Activated CD8-positive, alpha-beta T cell treated with anti-CD3 and anti-CD28 coated beads, Interleukin-2, amount 10 ng/mL, durations not matched to agents 7 days and 5 days (primary cell): ENCODE data around the gene RAPGEF6. TPM values are rescaled to one million over a fixed set of nuclear protein-coding genes. Genes with fewer than 3 reads are reported as not detected.

Experiments used
- ATAC-seq: fragments of 150-1000 bp; cut with Tn5 transposase; one replicate; pipeline ENCODE4 v1.10.0; 2021; ENCODE audit warnings: moderate library complexity
- CTCF ChIA-PET: fragments of 350-600 bp; sonication (Branson Sonifier 250); formaldehyde crosslinking; loops from one replicate; lab custom pipeline; 2021; ENCODE audit warnings: antibody characterized with exemption; lab: Charles Lee
- POLR2A ChIA-PET: fragments of 350-600 bp; sonication (Branson Sonifier 250); formaldehyde crosslinking; loops from one replicate; lab custom pipeline; 2021; ENCODE audit warnings: antibody characterized with exemption; lab: Charles Lee
- DNase-seq: peaks from one replicate; pipeline ENCODE4 v3.0.0-alpha.2; 2020
- H3K27ac Mint-ChIP-seq: one replicate; pipeline ENCODE4 v1.8.0; 2021; ENCODE audit warnings: mild to moderate bottlenecking, mixed read lengths
- H3K27me3 Mint-ChIP-seq: one replicate; pipeline ENCODE4 v1.8.0; 2021; ENCODE audit warnings: low read depth, mixed read lengths
- H3K36me3 Mint-ChIP-seq: one replicate; pipeline ENCODE4 v1.8.0; 2021; ENCODE audit warnings: low read depth, mixed read lengths
- H3K4me1 Mint-ChIP-seq: one replicate; pipeline ENCODE4 v1.8.0; 2021; ENCODE audit warnings: low read depth, mixed read lengths
- H3K4me3 Mint-ChIP-seq: one replicate; pipeline ENCODE4 v1.8.0; 2021; ENCODE audit warnings: mild to moderate bottlenecking, mixed read lengths
- H3K9me3 Mint-ChIP-seq: one replicate; pipeline ENCODE4 v1.8.0; 2022; ENCODE audit warnings: mixed read lengths; ENCODE audit not compliant: insufficient read depth
- total RNA-seq, 2 experiments: library from RNA; stranded (reverse); gene quantifications; one replicate each; pipeline ENCODE4 v1.2.3, GENCODE V29; 2021

The RAPGEF6 gene
- total RNA-seq, 2 experiments from 2014 or later = 36.4 to 40.9 TPM

DNA sequence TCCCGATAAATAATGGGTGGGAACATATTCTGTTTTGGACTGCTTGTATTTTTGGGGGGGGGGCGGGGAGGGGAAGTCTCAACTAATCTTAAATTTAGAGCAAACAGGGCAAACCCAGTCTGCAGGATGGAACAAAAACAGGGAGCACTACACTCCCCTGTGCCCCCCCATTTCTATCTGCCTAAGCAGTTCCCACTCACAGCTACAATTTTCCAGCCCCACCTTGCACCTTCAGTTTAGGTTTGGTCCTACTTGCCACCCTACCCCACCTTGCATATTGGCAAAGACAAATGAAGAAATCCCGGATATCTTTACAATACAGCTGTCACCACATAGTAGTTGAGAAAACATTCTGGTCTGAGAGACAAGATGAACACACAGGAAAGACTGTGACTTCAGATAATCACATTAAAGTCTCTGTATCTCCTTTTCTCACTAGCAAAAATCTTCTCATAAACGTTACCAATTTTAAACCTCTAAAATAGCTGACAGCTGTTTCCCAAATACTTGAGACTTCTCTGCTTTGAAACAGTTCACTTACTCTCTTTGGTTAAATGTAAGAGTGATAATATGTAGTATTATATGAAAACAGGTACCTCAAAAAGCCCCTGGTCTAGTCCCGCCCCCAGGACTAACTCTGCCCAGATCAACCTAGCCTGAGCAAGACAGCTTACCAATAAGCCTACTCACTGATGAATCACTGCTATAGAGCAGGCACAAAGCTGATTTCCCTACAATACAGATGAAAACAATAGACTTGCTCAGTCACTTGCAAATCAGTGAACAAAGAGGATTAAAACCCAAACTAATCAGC lies 5.2 kb upstream of the RAPGEF6 start:
- DNase-seq = peak; percentile 26
- peak; percentile 37 for ATAC-seq
- Mint-ChIP-seq H3K9me3 (no peaks in the 10 kb centered on the region), H3K27ac (peak overlapping the region; percentile 31), H3K4me3 (no peak overlapping the region), H3K27me3 (no peaks in the 10 kb centered on the region), H3K36me3 (peaks cover 21% of the 10 kb centered on the region), H3K4me1 (peaks cover 29% of the 10 kb centered on the region)
- ChIA-PET CTCF (interaction anchor here (1.2 to 3.3 kb wide), 5 partner anchors 12 to 423 kb away, joined by 3 to 11 read pairs (median 4); no protein-coding TSS in a partner anchor), POLR2A (interaction anchor here (0.6 to 1.3 kb wide), 2 partner anchors 157 to 368 kb away, joined by 3 read pairs; partner anchors contain the start of gene FNIP1)

DNA sequence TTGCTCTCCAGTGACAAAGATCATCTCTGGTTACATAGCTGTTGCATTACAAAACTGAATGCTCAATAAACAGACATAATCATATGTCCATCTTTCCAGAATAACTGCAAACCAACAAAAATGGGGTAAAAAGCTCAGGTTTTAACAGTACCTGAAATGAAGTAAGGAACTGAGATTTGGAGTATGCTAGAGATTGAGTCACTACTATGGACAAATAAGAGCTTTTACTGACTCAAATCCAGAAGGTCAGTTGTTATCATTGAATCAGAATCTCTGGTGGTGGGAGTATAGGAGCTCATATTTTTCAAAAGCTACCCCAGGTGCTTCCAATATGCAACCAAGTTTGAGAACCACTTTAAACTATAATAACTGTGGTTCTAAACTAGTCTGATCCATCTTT lies 4.1 kb upstream of the RAPGEF6 start:
- ChIA-PET CTCF (interaction anchor here (1.0 to 3.3 kb wide), 2 partner anchors 49 to 172 kb away, joined by 4 to 11 read pairs; no protein-coding TSS in a partner anchor), POLR2A (no interaction called here)
- Mint-ChIP-seq H3K4me1 (peaks cover 30% of the 10 kb centered on the region), H3K27me3 (no peaks in the 10 kb centered on the region), H3K27ac (no peak overlapping the region), H3K36me3 (peaks cover 15% of the 10 kb centered on the region), H3K4me3 (no peak overlapping the region), H3K9me3 (no peaks in the 10 kb centered on the region)
- DNase-seq (no peak), ATAC-seq (no peak)

DNA sequence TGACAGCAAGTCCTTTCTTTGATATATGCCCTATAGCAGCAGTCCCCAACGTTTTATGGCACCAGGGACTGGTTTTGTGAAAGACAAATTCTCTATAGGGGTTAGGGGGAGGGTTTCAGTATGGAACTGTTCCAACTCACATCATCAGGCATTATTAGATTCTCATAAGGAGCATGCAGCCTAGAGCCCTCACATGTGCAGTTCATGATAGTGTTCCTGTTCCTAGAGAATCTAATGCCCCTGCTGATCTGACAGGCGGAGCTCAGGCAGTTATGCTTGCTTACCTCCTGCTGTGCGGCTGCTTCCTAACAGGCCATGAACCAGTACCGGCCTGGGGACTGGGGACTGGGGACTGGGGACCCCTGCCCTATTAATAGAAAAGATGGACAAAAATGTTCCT lies 2.7 kb upstream of the RAPGEF6 start:
- POLR2A ChIA-PET = no interaction called here
- H3K9me3 Mint-ChIP-seq = no peaks in the 10 kb centered on the region
- no peaks in the 10 kb centered on the region for H3K27me3 Mint-ChIP-seq
- peaks cover 15% of the 10 kb centered on the region for H3K36me3 Mint-ChIP-seq
- no peak for DNase-seq
- CTCF ChIA-PET = no interaction called here
- no peak overlapping the region for H3K4me3 Mint-ChIP-seq
- H3K4me1 Mint-ChIP-seq = peaks cover 35% of the 10 kb centered on the region
- ATAC-seq = no peak
- H3K27ac Mint-ChIP-seq = no peak overlapping the region

DNA sequence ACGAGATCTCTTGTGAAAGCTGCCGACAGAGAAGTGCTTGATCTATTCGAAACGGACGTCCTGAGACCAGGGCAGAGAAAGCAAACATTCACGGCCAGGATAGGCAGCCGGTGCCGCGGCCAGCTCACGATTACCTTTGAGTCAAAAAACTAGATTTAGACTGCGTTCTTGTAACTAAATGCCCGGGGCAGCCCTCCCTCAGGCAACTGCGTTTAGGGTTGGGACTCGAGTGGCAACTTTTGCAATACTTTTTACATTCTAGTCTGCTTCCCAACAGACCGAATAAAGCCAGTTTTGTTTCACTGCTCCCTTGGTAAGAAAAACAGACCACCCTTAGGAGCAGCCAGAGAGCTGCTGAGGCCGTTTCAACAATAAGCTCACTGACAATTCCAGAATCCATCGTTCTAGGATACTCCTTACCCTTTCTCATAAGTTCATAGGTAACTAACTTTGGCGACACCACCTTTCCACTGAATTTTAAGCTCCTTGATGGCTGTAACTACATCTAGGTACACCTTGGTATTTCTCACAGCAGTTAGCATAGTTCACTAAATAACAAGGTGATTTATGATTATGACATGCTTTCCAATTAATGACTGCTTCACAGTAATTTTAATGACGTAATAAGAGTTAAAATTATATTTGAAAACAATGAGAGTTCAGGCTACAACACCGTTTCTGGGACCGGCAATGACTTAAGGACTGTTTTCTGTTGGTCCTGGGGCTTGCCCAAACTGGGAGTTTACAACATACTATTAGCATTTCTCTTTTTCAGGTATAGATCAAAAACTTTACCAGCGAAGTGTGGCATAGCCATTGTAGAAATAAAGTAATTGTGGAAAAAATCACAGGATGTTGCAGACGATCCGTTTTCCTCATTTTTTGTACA lies 899 bp upstream of the RAPGEF6 start:
- ChIA-PET POLR2A (interaction anchor here (0.6 to 1.4 kb wide), 11 partner anchors 9 to 658 kb away, joined by 3 to 14 read pairs (median 3); partner anchors contain the start of genes FNIP1 and SLC22A4), CTCF (interaction anchor here (0.7 to 1.4 kb wide), 4 partner anchors 39 to 371 kb away, joined by 3 to 14 read pairs (median 3); no protein-coding TSS in a partner anchor)
- Mint-ChIP-seq H3K36me3 (peaks cover 8% of the 10 kb centered on the region), H3K4me3 (peak overlapping the region; percentile 87), H3K4me1 (peaks cover 35% of the 10 kb centered on the region), H3K9me3 (no peaks in the 10 kb centered on the region), H3K27me3 (no peaks in the 10 kb centered on the region), H3K27ac (peak overlapping the region; percentile 98)
- peak; percentile 33 for DNase-seq
- no peak for ATAC-seq

DNA sequence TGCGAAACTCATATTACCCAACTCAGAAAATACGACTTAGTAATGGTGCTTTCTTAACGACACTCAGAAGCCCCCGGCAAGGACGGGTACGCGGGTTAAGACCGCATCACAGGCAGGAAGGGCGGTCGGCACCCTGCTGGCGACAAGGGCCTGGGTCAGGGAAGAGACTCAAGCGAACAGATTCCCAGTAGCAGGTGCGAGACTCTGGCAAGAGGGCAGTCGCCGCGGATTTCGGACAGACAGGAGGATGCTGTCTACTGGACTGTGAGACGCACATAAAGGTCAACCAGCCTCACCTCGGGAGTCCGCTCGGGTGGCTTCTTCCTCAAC lies 398 bp downstream of the RAPGEF6 start:
- peak overlapping the region; percentile 87 for H3K4me3 Mint-ChIP-seq
- no peaks in the 10 kb centered on the region for H3K9me3 Mint-ChIP-seq
- H3K36me3 Mint-ChIP-seq = peaks cover 11% of the 10 kb centered on the region
- ChIA-PET CTCF (interaction anchor here (1.5 to 6.7 kb wide), 2 partner anchors 46 to 373 kb away, joined by 4 to 46 read pairs; no protein-coding TSS in a partner anchor), POLR2A (no interaction called here)
- peak overlapping the region; percentile 98 for H3K27ac Mint-ChIP-seq
- H3K4me1 Mint-ChIP-seq = peaks cover 28% of the 10 kb centered on the region
- peak; percentile 79 for DNase-seq
- peak; percentile 43 for ATAC-seq
- H3K27me3 Mint-ChIP-seq = no peaks in the 10 kb centered on the region

DNA sequence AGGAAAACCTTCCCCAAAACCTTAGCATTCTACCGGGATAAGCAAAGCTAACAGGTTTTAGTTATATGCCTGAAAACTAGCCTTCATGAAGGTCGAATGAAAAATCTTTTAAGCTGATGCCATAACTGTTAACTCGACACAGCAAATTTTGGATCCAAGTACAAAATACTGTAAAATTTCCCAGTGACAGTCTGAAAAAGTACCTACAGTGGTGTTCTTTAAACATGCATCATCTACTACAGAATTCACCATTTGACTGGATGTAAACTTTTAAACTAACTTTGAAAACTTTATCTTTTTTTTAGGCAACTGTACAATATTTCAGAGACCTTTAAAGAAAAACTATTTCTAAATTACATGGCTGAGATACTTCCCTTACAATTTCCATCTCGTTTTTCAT lies 791 bp downstream of the RAPGEF6 start:
- no peak for ATAC-seq
- no peaks in the 10 kb centered on the region for H3K9me3 Mint-ChIP-seq
- DNase-seq = no peak
- POLR2A ChIA-PET = no interaction called here
- peaks cover 11% of the 10 kb centered on the region for H3K36me3 Mint-ChIP-seq
- peaks cover 28% of the 10 kb centered on the region for H3K4me1 Mint-ChIP-seq
- H3K4me3 Mint-ChIP-seq = peak overlapping the region; percentile 87
- CTCF ChIA-PET = interaction anchor here (1.5 to 6.7 kb wide), 2 partner anchors 46 to 373 kb away, joined by 4 to 46 read pairs; no protein-coding TSS in a partner anchor
- peak overlapping the region; percentile 98 for H3K27ac Mint-ChIP-seq
- no peaks in the 10 kb centered on the region for H3K27me3 Mint-ChIP-seq

DNA sequence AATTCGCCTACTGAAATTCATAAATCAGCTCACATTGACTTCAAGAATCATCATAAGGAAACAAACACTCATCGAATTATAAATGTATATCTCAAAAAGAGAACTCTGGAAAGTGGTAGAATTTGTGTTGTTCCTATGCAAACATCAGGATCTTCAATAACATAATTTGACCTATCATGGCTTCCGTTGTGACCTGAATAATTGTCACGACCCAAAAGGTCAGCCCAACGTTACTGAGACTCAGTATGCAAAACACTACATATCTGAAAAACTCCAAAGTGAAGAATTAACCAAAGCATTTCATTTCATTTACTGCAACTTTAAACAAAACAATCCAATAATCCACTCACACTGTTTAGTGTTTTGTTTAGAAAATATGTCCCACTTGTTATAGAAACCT lies 1.2 kb downstream of the RAPGEF6 start:
- no peak for ATAC-seq
- Mint-ChIP-seq H3K36me3 (peaks cover 15% of the 10 kb centered on the region), H3K4me1 (peaks cover 30% of the 10 kb centered on the region), H3K27me3 (no peaks in the 10 kb centered on the region), H3K9me3 (no peaks in the 10 kb centered on the region), H3K4me3 (peak overlapping the region; percentile 87), H3K27ac (peak overlapping the region; percentile 98)
- POLR2A ChIA-PET = no interaction called here
- DNase-seq = no peak
- CTCF ChIA-PET = interaction anchor here (1.5 to 6.7 kb wide), 2 partner anchors 45 to 374 kb away, joined by 4 to 46 read pairs; no protein-coding TSS in a partner anchor

DNA sequence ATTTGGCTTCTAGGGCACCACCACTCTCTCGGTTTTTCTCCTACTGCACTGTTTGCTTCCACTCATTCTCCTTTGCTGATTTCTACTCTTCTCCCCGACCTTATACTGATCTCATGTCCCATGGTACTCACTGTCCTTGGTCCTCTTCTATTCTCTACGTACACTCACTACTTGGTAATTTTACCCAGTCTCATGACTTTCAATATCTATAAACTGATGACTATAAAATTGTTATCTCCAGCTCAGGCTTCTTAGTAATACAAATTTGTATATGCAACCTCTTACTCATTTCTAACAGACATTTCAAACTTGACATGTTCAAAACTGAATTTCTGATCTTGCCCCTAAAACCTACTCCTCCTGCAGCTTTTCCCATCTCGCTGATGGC lies 4.1 kb downstream of the RAPGEF6 start:
- Mint-ChIP-seq H3K4me3 (no peak overlapping the region), H3K9me3 (no peaks in the 10 kb centered on the region), H3K27ac (no peak overlapping the region), H3K36me3 (peaks cover 28% of the 10 kb centered on the region), H3K27me3 (no peaks in the 10 kb centered on the region), H3K4me1 (peaks cover 36% of the 10 kb centered on the region)
- ATAC-seq = no peak
- ChIA-PET POLR2A (no interaction called here), CTCF (interaction anchor here (6.7 kb wide), 1 partner anchor 42 kb away, joined by 46 read pairs; no protein-coding TSS in a partner anchor)
- no peak for DNase-seq

DNA sequence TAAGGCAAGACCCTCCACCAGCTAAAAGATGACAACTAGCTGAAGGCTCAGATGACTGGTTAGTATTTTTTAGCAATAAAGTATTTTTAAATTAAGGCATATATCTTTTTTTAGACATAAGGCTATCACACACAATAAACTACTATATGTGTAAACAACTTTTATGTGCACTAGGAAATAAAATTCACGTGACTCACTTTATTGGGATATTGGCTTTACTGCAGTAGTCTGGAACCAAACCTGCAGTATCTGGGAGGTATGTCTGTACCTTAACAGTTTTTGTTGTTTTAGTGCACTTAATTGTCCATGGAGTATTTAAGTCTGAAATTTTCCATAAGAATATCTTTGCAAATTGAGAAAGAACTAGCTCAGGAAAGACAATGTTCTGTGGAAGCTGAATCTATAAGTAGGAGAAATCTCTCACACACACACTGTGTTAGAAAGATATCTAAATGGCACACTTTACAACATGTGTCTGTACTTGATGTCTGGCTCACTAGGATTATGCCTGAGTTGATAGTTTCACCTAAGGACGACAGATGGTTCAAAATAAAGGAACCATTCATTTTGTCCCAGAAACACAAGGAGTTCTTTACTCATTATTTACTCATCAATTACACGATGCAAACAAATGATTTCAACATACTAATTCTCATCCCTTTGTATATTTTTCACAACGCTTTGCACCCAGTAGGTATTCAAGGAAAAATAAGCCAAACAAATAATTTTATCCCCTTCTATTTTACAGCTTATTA lies 4.6 kb downstream of the RAPGEF6 start:
- H3K36me3 Mint-ChIP-seq = peaks cover 31% of the 10 kb centered on the region
- ATAC-seq (no peak), DNase-seq (no peak)
- no peaks in the 10 kb centered on the region for H3K27me3 Mint-ChIP-seq
- no peak overlapping the region for H3K27ac Mint-ChIP-seq
- ChIA-PET CTCF (interaction anchor here (0.9 to 6.7 kb wide), 2 partner anchors 12 to 42 kb away, joined by 4 to 46 read pairs; no protein-coding TSS in a partner anchor), POLR2A (interaction anchor here (0.6 kb wide), 1 partner anchor 1086 kb away, joined by 3 read pairs; no protein-coding TSS in a partner anchor)
- H3K4me3 Mint-ChIP-seq = no peak overlapping the region
- H3K4me1 Mint-ChIP-seq = peaks cover 37% of the 10 kb centered on the region
- no peaks in the 10 kb centered on the region for H3K9me3 Mint-ChIP-seq

DNA sequence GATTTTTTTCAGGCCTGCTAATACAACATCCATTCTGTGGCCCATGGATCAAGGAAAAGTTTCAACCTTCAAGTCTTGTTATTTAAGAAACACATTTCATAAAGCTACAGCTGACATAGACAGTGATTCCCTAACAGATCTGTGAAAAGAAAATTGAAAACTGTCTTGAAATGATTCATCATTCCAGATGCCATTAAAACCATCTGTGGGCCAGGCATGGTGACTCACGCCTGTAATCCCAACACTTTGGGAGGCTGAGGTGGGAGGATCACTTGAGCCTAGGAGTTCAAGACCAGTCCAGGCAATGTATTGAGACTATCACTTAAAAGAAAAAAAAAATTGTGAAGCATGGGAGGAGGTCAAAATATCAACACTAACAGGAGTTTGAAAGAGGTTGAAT lies 6.0 kb downstream of the RAPGEF6 start:
- ChIA-PET POLR2A (no interaction called here), CTCF (interaction anchor here (1.0 to 6.7 kb wide), 4 partner anchors 11 to 434 kb away, joined by 4 to 46 read pairs (median 5); no protein-coding TSS in a partner anchor)
- no peaks in the 10 kb centered on the region for H3K27me3 Mint-ChIP-seq
- ATAC-seq = no peak
- H3K4me3 Mint-ChIP-seq = no peak overlapping the region
- H3K36me3 Mint-ChIP-seq = peaks cover 32% of the 10 kb centered on the region
- DNase-seq = no peak
- no peak overlapping the region for H3K27ac Mint-ChIP-seq
- H3K9me3 Mint-ChIP-seq = no peaks in the 10 kb centered on the region
- H3K4me1 Mint-ChIP-seq = peaks cover 35% of the 10 kb centered on the region
